Measurements from ENCODE around the gene OSBPL3.

DNA sequence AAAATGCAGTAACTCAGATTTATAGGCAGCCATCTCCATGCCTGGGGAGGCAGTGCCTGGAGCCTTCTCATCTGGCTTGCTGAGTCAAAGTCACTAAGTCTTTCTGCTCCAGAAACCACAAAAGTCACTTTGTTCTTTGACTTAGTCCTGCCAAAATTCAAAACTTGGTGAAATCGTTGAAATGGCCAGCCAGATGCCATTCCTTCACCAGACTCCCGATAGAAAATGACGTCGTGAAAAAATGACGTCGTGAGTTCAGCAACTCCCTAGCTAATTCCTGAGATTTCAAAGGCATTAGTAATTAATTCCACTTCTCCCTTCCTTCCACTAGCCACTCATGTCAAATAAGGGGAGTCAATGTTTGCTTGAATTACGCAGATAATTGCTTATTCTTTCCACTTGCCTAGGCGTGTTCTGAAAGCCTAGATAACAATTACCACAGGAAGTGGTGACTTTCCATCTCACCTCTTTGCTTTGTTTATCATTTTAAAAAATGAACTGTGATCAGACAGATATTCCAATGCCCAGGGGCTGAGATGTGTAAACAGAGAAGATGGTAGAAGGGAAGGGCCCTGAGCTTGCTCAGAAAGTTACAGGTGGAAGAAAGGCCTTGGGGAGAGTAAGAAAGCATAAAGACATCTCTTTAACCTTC, 48.5 kb upstream of the OSBPL3 start:
- no peak for TF ChIP-seq POLR2A (IDR thresholded peaks at IDR 0.05)
- TF ChIP-seq, protein P1, sequence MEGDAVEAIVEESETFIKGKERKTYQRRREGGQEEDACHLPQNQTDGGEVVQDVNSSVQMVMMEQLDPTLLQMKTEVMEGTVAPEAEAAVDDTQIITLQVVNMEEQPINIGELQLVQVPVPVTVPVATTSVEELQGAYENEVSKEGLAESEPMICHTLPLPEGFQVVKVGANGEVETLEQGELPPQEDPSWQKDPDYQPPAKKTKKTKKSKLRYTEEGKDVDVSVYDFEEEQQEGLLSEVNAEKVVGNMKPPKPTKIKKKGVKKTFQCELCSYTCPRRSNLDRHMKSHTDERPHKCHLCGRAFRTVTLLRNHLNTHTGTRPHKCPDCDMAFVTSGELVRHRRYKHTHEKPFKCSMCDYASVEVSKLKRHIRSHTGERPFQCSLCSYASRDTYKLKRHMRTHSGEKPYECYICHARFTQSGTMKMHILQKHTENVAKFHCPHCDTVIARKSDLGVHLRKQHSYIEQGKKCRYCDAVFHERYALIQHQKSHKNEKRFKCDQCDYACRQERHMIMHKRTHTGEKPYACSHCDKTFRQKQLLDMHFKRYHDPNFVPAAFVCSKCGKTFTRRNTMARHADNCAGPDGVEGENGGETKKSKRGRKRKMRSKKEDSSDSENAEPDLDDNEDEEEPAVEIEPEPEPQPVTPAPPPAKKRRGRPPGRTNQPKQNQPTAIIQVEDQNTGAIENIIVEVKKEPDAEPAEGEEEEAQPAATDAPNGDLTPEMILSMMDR (IDR thresholded peaks at IDR 0.05), result no peak

Measured in gastroesophageal sphincter (tissue), 3 donors.